NCI-H1105 (cell line): ENCODE measurements around the gene DHCR7.

Experiments used
- DNase-seq: peaks from one replicate; lab custom pipeline; 2025; lab: John Stamatoyannopoulos, UW

Gene DHCR7

GRCh38 chr11:71410363-71410966, 37.7 kb downstream of the DHCR7 start:
- no peak for DNase-seq

DNA sequence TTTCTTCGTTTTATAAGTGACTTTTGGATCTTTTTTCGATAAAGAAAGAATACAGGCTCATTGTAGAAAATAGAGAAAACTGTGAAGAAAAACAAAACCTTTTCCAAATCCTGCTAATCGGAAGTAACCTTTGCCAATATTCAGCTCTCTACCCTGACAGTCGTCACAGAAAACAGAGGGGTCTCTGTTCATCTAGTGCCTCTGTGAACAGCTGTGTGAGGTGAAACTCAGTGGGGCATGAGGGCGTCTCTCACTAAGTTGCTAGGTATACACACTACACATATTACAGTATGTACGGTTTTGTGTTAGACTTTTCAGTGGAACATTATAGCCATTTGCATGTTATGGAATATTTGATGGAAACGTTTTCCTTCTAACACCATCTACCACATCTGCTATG, 39.4 kb downstream of the DHCR7 start:
- no peak for DNase-seq

DNA sequence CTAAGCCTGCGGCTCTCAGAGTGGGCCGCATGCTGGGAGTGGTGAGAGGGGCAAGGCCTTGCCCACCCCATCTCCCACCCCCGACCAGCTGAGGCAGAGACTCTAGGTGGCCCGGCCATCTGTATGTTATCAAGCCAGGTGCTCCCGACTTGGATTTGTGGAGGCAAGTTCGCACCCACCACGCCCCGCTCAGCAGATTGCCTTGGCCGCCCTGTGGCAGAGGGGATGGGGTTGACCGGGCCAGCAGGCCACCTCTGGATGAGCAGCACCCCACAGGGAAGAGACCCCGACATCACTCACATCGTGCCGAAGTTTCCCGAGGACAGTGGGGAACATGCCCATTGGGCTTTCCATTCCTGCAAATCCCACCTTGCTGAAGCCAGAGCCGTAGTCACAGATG, 40.8 kb downstream of the DHCR7 start:
- DNase-seq: no peak

GRCh38 chr11:71406681-71407080, 41.5 kb downstream of the DHCR7 start:
- DNase-seq: no peak

- no peak for DNase-seq
Observed at GRCh38 chr11:71404209-71404608, 44.0 kb downstream of the DHCR7 start.

GRCh38 chr11:71402878-71403277, 45.3 kb downstream of the DHCR7 start:
- DNase-seq: no peak

GRCh38 chr11:71400216-71400615, 48.0 kb downstream of the DHCR7 start:
- DNase-seq: no peak

- no peak for DNase-seq
Observed at GRCh38 chr11:71399341-71399740, 48.9 kb downstream of the DHCR7 start.

- DNase-seq: no peak
Observed at GRCh38 chr11:71397961-71398360, 50.2 kb downstream of the DHCR7 start.

GRCh38 chr11:71397331-71397860, 50.8 kb downstream of the DHCR7 start:
- no peak for DNase-seq

DNA sequence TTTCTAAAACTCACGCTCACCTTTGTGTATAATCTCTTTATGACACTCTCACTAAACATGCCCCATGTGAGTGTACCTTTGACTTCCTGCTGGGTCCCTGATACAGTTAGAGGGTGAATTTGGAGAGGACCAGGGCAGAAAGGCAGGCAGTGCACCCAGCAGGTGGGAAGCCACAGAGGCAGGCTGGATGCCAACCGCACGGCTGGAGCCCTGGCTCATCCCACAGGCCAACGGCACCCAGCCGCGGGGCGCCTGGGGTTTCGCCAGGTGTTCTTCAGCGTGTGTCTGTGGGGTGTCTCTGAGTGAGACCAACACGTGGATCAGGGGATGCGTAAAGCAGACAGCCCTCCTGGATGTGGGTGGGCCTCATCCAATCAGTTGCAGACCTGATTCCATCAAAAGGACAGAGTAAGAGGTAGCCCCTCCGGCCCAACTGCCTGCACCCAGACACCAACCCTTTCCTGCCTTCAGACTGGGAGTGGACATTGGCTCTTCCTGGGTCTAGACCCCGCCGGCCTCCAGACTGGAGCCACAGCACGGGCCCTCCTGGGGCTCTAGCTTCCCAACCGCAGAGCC, 51.6 kb downstream of the DHCR7 start:
- DNase-seq: no peak

DNA sequence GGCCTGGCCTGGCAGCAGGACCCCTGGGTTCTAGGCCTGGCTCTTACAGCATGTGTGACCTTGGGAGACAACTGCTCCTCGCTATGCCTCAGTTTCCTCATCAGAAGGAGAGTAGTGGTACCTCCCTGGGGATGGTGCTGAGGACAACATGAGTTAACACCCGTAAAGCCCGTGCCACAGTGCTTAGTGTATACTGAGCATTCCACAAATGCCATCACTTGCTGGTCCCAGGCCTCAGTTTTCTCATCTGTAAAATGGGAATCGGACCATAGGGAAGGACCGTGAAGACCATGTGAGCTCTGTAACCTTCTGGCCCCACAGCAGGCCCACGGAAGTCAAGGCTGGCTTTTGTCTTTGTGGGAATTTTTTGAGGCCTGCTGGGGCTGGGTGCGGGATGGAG, 52.4 kb downstream of the DHCR7 start:
- no peak for DNase-seq

DNA sequence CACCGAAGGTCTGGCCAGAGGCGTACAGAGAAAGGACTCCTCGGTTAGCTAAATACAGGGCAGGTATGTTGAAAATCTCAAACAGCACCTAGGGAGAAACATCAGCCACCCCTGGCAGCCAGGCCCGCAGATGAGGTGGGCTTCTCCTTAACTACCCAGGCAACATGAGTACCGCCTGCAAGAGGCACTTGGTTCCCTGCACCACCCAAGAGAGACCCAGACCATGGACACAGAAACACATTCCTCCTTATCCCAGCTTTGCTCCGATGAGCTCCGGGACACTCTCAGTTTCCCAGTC, 53.0 kb downstream of the DHCR7 start:
- no peak for DNase-seq

DNA sequence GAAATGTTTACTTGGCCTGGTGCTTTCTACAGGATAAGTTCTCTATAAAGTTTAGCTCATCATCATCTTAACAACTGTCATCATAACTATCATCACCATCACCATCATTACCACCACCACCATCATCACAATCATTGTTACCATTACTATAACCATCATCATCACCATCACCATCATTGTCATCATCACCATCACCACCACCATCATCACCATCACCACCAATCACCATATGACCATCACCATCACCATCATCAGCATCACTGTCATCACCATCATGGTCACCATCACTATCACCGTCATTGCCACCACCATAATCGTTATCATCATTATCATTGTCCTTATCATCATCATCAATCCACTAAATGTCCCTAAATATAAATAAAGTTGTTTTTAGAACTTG, 54.9 kb downstream of the DHCR7 start:
- DNase-seq: no peak

DNA sequence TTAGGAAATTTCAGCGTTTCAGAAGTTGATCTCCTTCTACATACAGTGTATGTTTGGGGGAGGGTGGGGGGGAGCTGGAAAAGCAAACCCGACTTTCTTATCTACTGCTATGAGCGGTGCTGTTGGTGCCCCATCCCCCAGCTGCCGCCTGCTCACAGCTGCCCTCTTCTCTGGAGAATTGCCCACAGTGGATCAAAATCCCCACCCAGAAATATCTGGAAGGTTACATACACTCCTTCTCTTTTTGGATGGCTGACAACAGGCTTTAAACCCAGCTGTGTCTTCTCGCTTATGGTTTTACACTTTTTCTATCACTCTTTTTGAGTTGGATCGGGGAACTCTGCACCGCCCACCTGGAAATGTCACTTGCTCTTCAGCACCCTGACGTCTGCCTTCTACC, 56.4 kb downstream of the DHCR7 start:
- no peak for DNase-seq

GRCh38 chr11:71391352-71391751, 56.8 kb downstream of the DHCR7 start:
- no peak for DNase-seq

DNA sequence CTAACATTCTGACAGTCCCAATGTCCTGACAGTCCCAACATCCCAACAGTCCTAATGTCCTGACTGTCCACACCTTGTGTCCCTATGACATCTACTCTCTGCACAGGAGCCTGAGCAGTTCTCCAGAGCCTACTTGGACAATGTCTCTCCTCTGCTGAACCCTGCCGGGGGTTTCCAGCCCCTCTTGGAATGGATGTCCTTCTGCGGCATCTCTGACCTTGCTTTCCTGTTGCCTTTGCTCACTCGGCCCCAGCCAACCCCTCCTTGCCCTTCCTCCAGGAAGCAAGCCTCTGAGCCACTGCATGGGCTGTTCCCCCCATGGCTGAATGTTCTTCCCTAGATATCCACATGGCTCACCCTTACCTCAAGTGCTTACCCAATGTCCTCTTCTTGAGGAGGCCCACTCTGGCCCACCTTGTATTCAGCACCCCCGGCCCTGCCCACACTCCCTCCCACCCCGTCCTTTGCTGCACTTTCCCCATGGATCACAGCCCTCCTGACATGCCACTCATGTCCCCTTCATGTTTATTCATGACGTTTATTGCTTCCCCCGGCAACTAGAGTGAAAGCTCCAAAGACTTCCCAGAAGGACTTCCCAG, 59.5 kb downstream of the DHCR7 start:
- DNase-seq: no peak

DNA sequence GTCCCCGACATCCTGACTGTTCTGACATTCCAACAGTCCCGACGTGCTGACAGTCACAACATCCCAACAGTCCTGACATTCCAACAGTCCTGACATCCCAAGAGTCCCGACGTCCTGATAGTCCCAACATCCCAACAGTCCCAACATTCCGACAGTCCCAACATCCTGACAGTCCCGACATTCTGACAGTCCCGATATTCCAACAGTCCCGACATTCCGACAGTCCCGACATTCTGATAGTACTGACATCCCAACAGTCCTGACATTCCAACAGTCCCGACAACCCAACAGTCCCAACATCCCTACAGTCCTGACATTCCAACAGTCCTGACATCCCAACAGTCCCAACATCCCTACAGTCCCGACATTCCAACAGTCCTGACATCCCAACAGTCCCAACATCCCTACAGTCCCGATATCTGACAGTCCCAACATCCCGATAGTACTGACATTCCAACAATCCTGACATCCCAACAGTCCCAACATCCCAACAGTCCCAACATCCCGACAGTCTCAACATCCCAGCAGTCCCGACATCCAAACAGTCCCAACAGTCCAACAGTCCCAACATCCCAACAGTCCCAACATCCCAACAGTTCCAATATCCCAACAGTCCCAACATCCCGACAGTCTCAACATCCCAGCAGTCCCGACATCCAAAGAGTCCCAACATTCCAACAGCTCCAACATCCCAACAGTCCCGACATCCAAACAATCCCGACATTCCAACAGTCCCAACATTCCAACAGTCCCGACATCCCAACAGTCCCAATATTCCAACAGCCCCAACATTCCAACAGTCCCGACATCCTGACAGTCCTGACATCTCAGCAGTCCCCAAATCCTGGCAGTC, 60.2 kb downstream of the DHCR7 start:
- DNase-seq: no peak

DNA sequence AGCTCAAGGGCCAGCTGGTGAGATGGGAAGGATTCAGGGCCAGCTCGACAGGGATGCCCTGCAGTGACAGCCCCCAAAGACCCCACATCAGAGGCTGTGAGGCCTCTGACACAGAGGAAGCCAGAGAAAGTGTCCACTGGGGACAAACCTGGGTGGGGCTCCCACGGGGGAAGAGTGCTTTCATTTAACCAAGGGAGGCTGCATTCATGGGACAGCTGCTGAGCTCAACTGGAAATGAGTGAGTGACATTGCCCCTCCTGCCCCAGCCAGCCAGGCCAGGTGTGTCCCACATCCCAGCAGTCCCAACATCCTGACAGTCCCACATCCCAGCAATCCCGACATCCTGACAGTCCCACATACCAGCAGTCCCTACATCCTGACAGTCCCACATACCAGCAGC, 61.0 kb downstream of the DHCR7 start:
- DNase-seq: no peak

DNA sequence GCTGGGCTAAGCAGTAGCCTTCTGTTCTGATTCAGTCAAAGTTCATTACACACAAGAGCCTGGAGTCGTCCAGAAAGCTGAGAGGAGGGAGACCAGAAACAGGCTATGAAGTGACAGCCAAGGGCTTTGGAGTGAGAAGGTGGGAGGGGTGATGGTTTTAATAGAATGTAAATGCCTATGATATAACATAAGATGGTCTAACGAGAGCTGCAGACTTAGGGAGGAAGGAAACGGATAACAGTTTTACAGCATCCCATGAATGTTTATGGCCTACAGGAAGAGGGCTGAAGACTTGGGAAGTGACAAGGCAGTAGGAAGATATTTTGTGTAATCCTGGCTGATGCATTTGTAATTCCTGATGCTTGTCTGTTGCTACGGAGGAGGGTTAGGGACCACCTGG, 62.0 kb downstream of the DHCR7 start:
- DNase-seq: no peak

DNA sequence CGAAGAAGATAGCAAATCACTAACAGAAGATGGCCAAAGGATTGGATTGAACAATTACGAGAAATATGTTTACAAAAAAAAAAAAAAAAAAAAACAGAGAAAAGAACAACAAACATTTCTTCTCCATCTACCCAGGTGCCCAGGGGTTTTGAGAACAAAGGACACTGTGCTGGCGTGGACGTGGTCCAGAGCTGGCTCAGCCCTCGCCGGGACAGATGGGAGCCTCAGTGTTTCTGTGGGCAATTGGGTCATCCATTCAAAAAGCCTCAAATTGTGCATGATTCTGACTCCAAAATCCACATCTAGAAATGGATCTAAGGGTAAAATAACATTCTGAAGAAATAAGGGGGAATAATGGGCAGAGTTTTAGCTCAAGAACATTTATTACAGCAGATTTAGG, 63.1 kb downstream of the DHCR7 start:
- no peak for DNase-seq

GRCh38 chr11:71384561-71384960, 63.6 kb downstream of the DHCR7 start:
- no peak for DNase-seq
